GM12878 (cell line): Measurements from ENCODE around the gene FHOD3. TPM values are rescaled to one million over a fixed set of nuclear protein-coding genes. Genes with fewer than 3 reads are reported as not detected.

ENCODE experiments used
- ATAC-seq: fragments of 200-7000 bp; cut with Tn5 transposase; 3 replicates; pipeline ENCODE4 v1.9.1; 2020; ENCODE audit warnings: mild to moderate bottlenecking, moderate library complexity
- BruUV-seq: library from RNA; stranded (reverse); fragments of 400-500 nt; replicated peaks from 2 replicates; lab custom pipeline; 2021; lab: Mats Ljungman, UMichigan
- CTCF ChIA-PET: fragments of 300-600 bp; sonication (Branson Sonifier 250); formaldehyde crosslinking; extraction: SDS; loops from one replicate; lab custom pipeline; 2021; ENCODE audit warnings: inconsistent platforms; lab: Yijun Ruan, JAX
- POLR2A ChIA-PET: fragments of 350-600 bp; formaldehyde crosslinking; extraction: SDS; loops from one replicate; lab custom pipeline; 2021; ENCODE audit warnings: inconsistent platforms; lab: Charles Lee
- RAD21 ChIA-PET: fragments of 300-600 bp; sonication (Branson Sonifier 250); formaldehyde crosslinking; loops from one replicate; lab custom pipeline; 2023; ENCODE audit warnings: antibody characterized with exemption; ENCODE audit not compliant: unreplicated experiment; lab: Charles Lee
- SMC1A ChIA-PET: fragments of 300-600 bp; sonication (Branson Sonifier 250); formaldehyde crosslinking; loops from one replicate; lab custom pipeline; 2023; ENCODE audit not compliant: unreplicated experiment, uncharacterized antibody; lab: Charles Lee
- DNase-seq: peaks from one replicate; pipeline ENCODE4 v3.0.0-alpha.2; 2011; ENCODE audit warnings: low read depth, low spot score
- FAIRE-seq: peaks from 3 replicates; lab custom pipeline; 2011; peaks lifted over from hg19 to GRCh38; lab: Jason Lieb, UNC
- H2AFZ ChIP-seq: 2 replicates; pipeline ENCODE4 v1.6.0; 2011; ENCODE audit warnings: low read depth, low read length, control low read depth; ENCODE audit not compliant: control insufficient read depth
- H3K27ac ChIP-seq: 2 replicates; pipeline ENCODE4 v1.5.1; 2011; ENCODE audit warnings: control low read depth; ENCODE audit not compliant: control insufficient read depth, insufficient read depth
- H3K27me3 ChIP-seq, 2 experiments: replicated peaks in 1 of 2; 2 replicates each; pipeline versions ENCODE4 v1.6.0 to v1.6.1; 2011; ENCODE audit warnings: low read length in 1 of 2; ENCODE audit not compliant: control insufficient read depth in 2 of 2, insufficient read depth in 2 of 2
- H3K36me3 ChIP-seq, 2 experiments: 2 replicates each; pipeline ENCODE4 v1.5.1; 2011; ENCODE audit warnings: low read length in 1 of 2; ENCODE audit not compliant: control insufficient read depth in 2 of 2, insufficient read depth in 2 of 2
- H3K4me1 ChIP-seq: 2 replicates; pipeline ENCODE4 v1.6.1; 2011; ENCODE audit warnings: mild to moderate bottlenecking, low read length, moderate library complexity, mixed read lengths; ENCODE audit not compliant: control insufficient read depth, insufficient read depth
- H3K4me2 ChIP-seq: 2 replicates; pipeline ENCODE4 v1.6.0; 2011; ENCODE audit warnings: control low read depth; ENCODE audit not compliant: control insufficient read depth, insufficient read depth
- H3K4me3 ChIP-seq: fragments of 200-600 bp; sonication (generic); 2 replicates; pipeline ENCODE4 v1.5.1; 2016
- H3K79me2 ChIP-seq: 2 replicates; pipeline ENCODE4 v1.6.0; 2011; ENCODE audit warnings: low read length; ENCODE audit not compliant: control insufficient read depth, insufficient read depth
- H3K9ac ChIP-seq: 2 replicates; pipeline ENCODE4 v1.8.0; 2011; ENCODE audit warnings: low read length, control low read depth, mixed read lengths; ENCODE audit not compliant: control insufficient read depth, insufficient read depth
- H3K9me3 ChIP-seq: replicated peaks from 3 replicates; pipeline ENCODE4 v1.5.1; 2011; ENCODE audit warnings: mild to moderate bottlenecking, low read length; ENCODE audit not compliant: control insufficient read depth, insufficient read depth
- H4K20me1 ChIP-seq: 2 replicates; pipeline ENCODE4 v1.6.0; 2011; ENCODE audit not compliant: control insufficient read depth, insufficient read depth
- CREM ChIP-seq: IDR thresholded peaks from 2 replicates; pipeline ENCODE4 v1.6.1; 2014; ENCODE audit warnings: antibody characterized with exemption, low read depth
- HDAC6 ChIP-seq: fragments of 200-600 bp; sonication (generic); IDR thresholded peaks from one replicate; pipeline ENCODE4 v1.8.0; 2017; ENCODE audit warnings: antibody characterized with exemption; ENCODE audit not compliant: unreplicated experiment
- IKZF2 ChIP-seq, 2 experiments: fragments of 450-650 bp; IDR thresholded peaks; 2 replicates each; pipeline ENCODE4 v1.6.1; 2017; ENCODE audit warnings: mild to moderate bottlenecking in 2 of 2, moderate library complexity in 2 of 2
- NR2F1 ChIP-seq: fragments of 450-650 bp; conservative IDR thresholded peaks from 2 replicates; pipeline ENCODE4 v1.6.1; 2017; ENCODE audit warnings: mild to moderate bottlenecking
- REST ChIP-seq: IDR thresholded peaks from 2 replicates; pipeline ENCODE4 v1.6.1; 2012; ENCODE audit warnings: mild to moderate bottlenecking, low read depth, low read length
- SREBF1 ChIP-seq: IDR thresholded peaks from 2 replicates; pipeline ENCODE4 v1.6.1; 2012; ENCODE audit warnings: mild to moderate bottlenecking, low read length
- ZNF622 ChIP-seq: fragments of 450-650 bp; IDR thresholded peaks from 2 replicates; pipeline ENCODE4 v1.6.1; 2017; ENCODE audit warnings: mild to moderate bottlenecking, inconsistent platforms
- WGBS: methylation state at CpG from one replicate; pipeline ENCODE4 v1.1.6; 2016; ENCODE audit warnings: low lambda C conversion rate; ENCODE audit not compliant: insufficient replicate concordance, insufficient coverage; ENCODE audit errors: missing lambda C conversion rate; 5-methylcytosine and 5-hydroxymethylcytosine counted together
- in situ Hi-C: fragments of 300-500 bp; cut with MboI; formaldehyde crosslinking; loops from 9 replicates; pipeline ENCODE4 v1.14.3; 2018; ENCODE audit warnings: mixed read lengths
- intact Hi-C: fragments of 100-400 bp; cut with micrococcal nuclease; formaldehyde crosslinking; loops from one replicate; pipeline ENCODE4 v1.14.2; 2022; ENCODE audit not compliant: unreplicated experiment
- polyA plus RNA-seq, 11 experiments: library from polyadenylated mRNA; depleted of rRNA in 4 of 11; unstranded in 6 of 11; stranded (reverse) in 5 of 11; fragments of >200 nt; fragmentation: Nextera tagmentation in 4 of 11; fragmentation: Illumina TruSeq in 1 of 11; extraction: Ambion mirVana in 4 of 11; extraction: Trizol in 1 of 11; gene quantifications; 1 replicate in 1 of 11; 2 replicates in 10 of 11; pipeline versions ENCODE4 v1.2.1 to v1.2.3, GENCODE V29; 2011 to 2016; ENCODE audit warnings: inconsistent platforms in 2 of 11, missing spikeins in 2 of 11, low read depth in 1 of 11
- total RNA-seq, 4 experiments: library from RNA; depleted of rRNA in 3 of 4; stranded (reverse); fragments of >200 nt in 3 of 4; fragmentation: Illumina TruSeq in 1 of 4; extraction: Trizol in 1 of 4; gene quantifications; 2 replicates each; pipeline versions ENCODE4 v1.2.1 to v1.2.3, GENCODE V29; 2013 to 2021

The FHOD3 gene
- total and polyA plus RNA-seq, 10 of the 15 experiments (the other 5 are each of a cell fraction or from before 2014, with no cell fraction given) = 0.77 to 26.7 (median 10.4) TPM

- WGBS = 34% methylated on average over 5 of the region's 5 CpGs
- FAIRE-seq = no peak
- intact Hi-C loops = no loop called here
- no peak overlapping the region for H2AFZ ChIP-seq
- H4K20me1 ChIP-seq = no peaks in the 10 kb centered on the region
- H3K9me3 ChIP-seq = no peaks in the 10 kb centered on the region
- POLR2A ChIA-PET = interaction anchor here (1.0 to 4.0 kb wide), 4 partner anchors 12 to 102 kb away, joined by 3 to 23 read pairs (median 4); no protein-coding TSS in a partner anchor
- H3K4me2 ChIP-seq = no peak overlapping the region
- BruUV-seq = no TSS peak
- CTCF ChIA-PET = interaction anchor here (1.7 to 9.5 kb wide), 3 partner anchors 13 to 40 kb away, joined by 6 to 107 read pairs (median 15); no protein-coding TSS in a partner anchor
- SMC1A ChIA-PET = interaction anchor here (0.6 to 50.9 kb wide), 10 partner anchors 9 to 361 kb away, joined by 3 to 1180 read pairs (median 4); no protein-coding TSS in a partner anchor
- H3K4me3 ChIP-seq = no peak overlapping the region
- no peak for TF ChIP-seq CREM
- peak in 1 of 2 experiments; percentile 22; a peak in 1 of 4 replicates for TF ChIP-seq IKZF2 (IDR thresholded peaks at IDR 0.05)
- no peaks in the 10 kb centered on the region for H3K79me2 ChIP-seq
- no peak overlapping the region for H3K9ac ChIP-seq
- no peaks in the 10 kb centered on the region; a peak in 1 of 4 replicates for H3K36me3 ChIP-seq
- in situ Hi-C loops = no loop called here
- no peaks in the 10 kb centered on the region for H3K4me1 ChIP-seq
- ATAC-seq = peak; percentile 20; the same call in 2 of the 3 replicates
- no peaks in the 10 kb centered on the region for H3K27me3 ChIP-seq
- DNase-seq = no peak
- RAD21 ChIA-PET = interaction anchor here (0.7 to 8.5 kb wide), 9 partner anchors 14 to 154 kb away, joined by 3 to 51 read pairs (median 6); no protein-coding TSS in a partner anchor
- no peak overlapping the region for H3K27ac ChIP-seq
These were observed 109.3 kb downstream of the FHOD3 start for GRCh38 chr18:36406805-36407204.

GRCh38 chr18:36408606-36409005, 111.1 kb downstream of the FHOD3 start:
- Histone ChIP-seq H3K9ac (no peak overlapping the region), H3K4me1 (no peaks in the 10 kb centered on the region), H3K27me3 (no peaks in the 10 kb centered on the region), H3K4me2 (no peak overlapping the region), H3K27ac (no peak overlapping the region), H3K9me3 (no peaks in the 10 kb centered on the region), H4K20me1 (no peaks in the 10 kb centered on the region), H3K79me2 (no peaks in the 10 kb centered on the region), H3K4me3 (no peak overlapping the region), H2AFZ (no peak overlapping the region), H3K36me3 (no peaks in the 10 kb centered on the region)
- POLR2A ChIA-PET = interaction anchor here (1.3 to 2.9 kb wide), 3 partner anchors 10 to 67 kb away, joined by 3 to 16 read pairs (median 6); no protein-coding TSS in a partner anchor
- SMC1A ChIA-PET = interaction anchor here (1.0 to 50.9 kb wide), 7 partner anchors 12 to 313 kb away, joined by 3 to 1180 read pairs (median 5); no protein-coding TSS in a partner anchor
- FAIRE-seq = no peak
- BruUV-seq = no TSS peak
- DNase-seq = no peak
- RAD21 ChIA-PET = interaction anchor here (0.9 to 8.5 kb wide), 7 partner anchors 9 to 159 kb away, joined by 3 to 51 read pairs (median 5); no protein-coding TSS in a partner anchor
- 73% methylated on average over 5 of the region's 5 CpGs for WGBS
- intact Hi-C loops (no loop called here), in situ Hi-C loops (no loop called here)
- no peak for ATAC-seq
- CTCF ChIA-PET = interaction anchor here (0.7 to 9.5 kb wide), 8 partner anchors 9 to 126 kb away, joined by 3 to 107 read pairs (median 4); no protein-coding TSS in a partner anchor
- TF ChIP-seq NR2F1 = no peak
- TF ChIP-seq HDAC6 = no peak
- no peak for TF ChIP-seq REST
- no peak for TF ChIP-seq SREBF1
- no peak for TF ChIP-seq ZNF622
